ENCODE measurements around the gene FBXW7. TPM values are rescaled to one million over a fixed set of nuclear protein-coding genes. Genes with fewer than 3 reads are reported as not detected.

The FBXW7 gene
- total and polyA plus RNA-seq, 2 of the 8 experiments (the other 6 are each of a cell fraction or from before 2014, with no cell fraction given): 6.0 to 26.7 TPM

DNA sequence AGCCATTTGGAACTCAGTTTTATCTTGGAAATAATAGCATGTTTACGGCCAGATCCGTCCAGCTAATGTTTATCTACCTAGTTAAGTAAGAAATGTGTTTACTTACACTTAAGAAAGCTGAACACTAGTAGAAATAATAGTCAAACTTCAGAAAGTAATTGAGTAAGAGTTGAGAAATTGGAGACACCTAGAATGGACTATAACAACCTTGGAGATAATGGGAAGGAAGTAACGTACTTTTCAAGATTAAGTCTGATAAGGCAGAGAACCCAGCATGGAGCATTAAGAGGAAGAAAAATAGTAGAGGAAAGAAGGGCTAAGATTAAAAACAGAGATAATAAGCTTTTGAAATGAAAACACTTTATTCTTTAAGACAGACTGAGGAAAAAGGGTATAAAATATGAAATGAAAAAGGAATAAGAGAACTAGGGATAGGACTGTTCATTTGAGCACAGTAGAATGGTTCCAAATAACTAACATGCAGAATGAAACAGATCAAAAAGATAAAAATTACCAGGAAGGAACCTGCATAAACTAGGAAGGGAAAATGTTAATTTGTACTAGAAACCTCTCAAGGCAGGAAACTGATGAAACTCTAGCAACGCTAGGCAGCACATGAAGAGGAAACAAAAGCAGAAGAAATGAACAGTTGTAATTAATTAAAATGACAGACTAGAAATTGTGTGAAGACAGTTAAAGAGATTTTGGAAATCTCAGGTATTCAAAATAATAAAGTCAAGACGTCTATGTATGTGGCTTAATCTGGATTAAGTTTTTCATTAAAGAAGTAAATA, 71.7 kb downstream of the FBXW7 start:
- Histone ChIP-seq H3K18ac (ENCODE audit: extremely low read depth, low read length) (no peak overlapping the region), H4K5ac (ENCODE audit: insufficient read length, low read depth, low read length) (no peak overlapping the region), H2BK12ac (ENCODE audit: low read depth, low read length) (no peak overlapping the region), H3K4me3 (ENCODE audit: extremely low read depth in 1 of 4, insufficient read depth in 2 of 4, low read depth in 3 of 4, low read length in 4 of 4) (no peak overlapping the region), H3K23ac (ENCODE audit: insufficient read length) (no peak overlapping the region), H2AK5ac (ENCODE audit: low read depth, low read length) (no peak overlapping the region), H3K79me1 (ENCODE audit: low read depth, low read length) (no peaks in the 10 kb centered on the region), H3K56ac (replicated peaks; ENCODE audit: insufficient read length, low read depth, low read length) (no peak overlapping the region), H3K27ac (ENCODE audit: low read depth, low read length) (no peak overlapping the region), H3K9ac (replicated peaks in 1 of 4; ENCODE audit: extremely low read depth in 1 of 4, low read depth in 3 of 4, low read length in 3 of 4) (no peak overlapping the region), H3K79me2 (ENCODE audit: control insufficient read depth in 1 of 2, insufficient read depth in 2 of 2, low read length in 2 of 2) (peaks cover 0 to 50% of the 10 kb centered on the region in 2 experiments; a peak in 3 of 4 replicates), H3K4me2 (ENCODE audit: insufficient read depth in 1 of 2, low read depth in 2 of 2, low read length in 2 of 2) (no peak overlapping the region), H4K20me1 (replicated peaks in 1 of 2; ENCODE audit: control insufficient read depth in 1 of 2, insufficient read depth in 2 of 2, low read length in 2 of 2) (no peaks in the 10 kb centered on the region), H3K4ac (replicated peaks; ENCODE audit: insufficient read length, low read depth, low read length) (no peak overlapping the region), H4K8ac (ENCODE audit: extremely low read depth, insufficient read depth, low read length) (no peak overlapping the region), H3K23me2 (ENCODE audit: low read depth, low read length) (no peaks in the 10 kb centered on the region), H3K9me3 (ENCODE audit: insufficient read depth in 2 of 2, low read depth in 1 of 2, low read length in 1 of 2) (no peaks in the 10 kb centered on the region), H3K14ac (ENCODE audit: insufficient read length) (no peak overlapping the region), H2BK20ac (ENCODE audit: low read length) (no peak overlapping the region), H4K91ac (replicated peaks; ENCODE audit: insufficient read length, low read length) (no peak overlapping the region), H3K4me1 (replicated peaks in 1 of 4; ENCODE audit: control insufficient read depth in 3 of 4, insufficient read depth in 4 of 4, low read length in 3 of 4) (peaks cover 0 to 5% (median 0%) of the 10 kb centered on the region in 4 experiments; a peak in 1 of 7 replicates), H2BK5ac (ENCODE audit: low read depth, low read length) (no peak overlapping the region), H2BK15ac (ENCODE audit: low read length) (no peak overlapping the region), H3K36me3 (ENCODE audit: control insufficient read depth in 2 of 4, insufficient read depth in 4 of 4, low read length in 3 of 4) (no peaks in the 10 kb centered on the region), H2BK120ac (replicated peaks; ENCODE audit: low read depth, low read length) (no peak overlapping the region), H3K27me3 (replicated peaks in 1 of 4; ENCODE audit: control insufficient read depth in 3 of 4, extremely low read depth in 1 of 4, insufficient read depth in 3 of 4, low read length in 3 of 4) (no peaks in the 10 kb centered on the region), H2AFZ (ENCODE audit: low read length) (no peak overlapping the region)
- ChIA-PET POLR2A (ENCODE audit: partially characterized antibody) (no interaction called here), CTCF (ENCODE audit: partially characterized antibody) (interaction anchor here (0.9 to 1.2 kb wide), 2 partner anchors 14 to 37 kb away, joined by 3 to 4 read pairs; no protein-coding TSS in a partner anchor)
- 85% methylated on average over 5 of the region's 5 CpGs; no CpG with 5 or more reads in 1 of the 2 experiments for WGBS, 2 experiments (ENCODE audit: extremely low coverage in 1 of 2, insufficient coverage in 1 of 2, insufficient read length in 1 of 2, insufficient replicate concordance in 2 of 2, low coverage in 1 of 2, low lambda C conversion rate in 2 of 2, missing lambda C conversion rate in 1 of 2)
- FAIRE-seq: no peak
- DNase-seq (ENCODE audit: low read depth in 1 of 2, low spot score in 2 of 2): no peak
- TF ChIP-seq SIRT6 (IDR thresholded peaks at IDR 0.05; ENCODE audit: low read length): no peak
- TF ChIP-seq EP300 (IDR thresholded peaks at IDR 0.05; ENCODE audit: borderline replicate concordance in 1 of 2, low read depth in 2 of 2, low read length in 2 of 2): no peak
- no peak for TF ChIP-seq KDM4A (IDR thresholded peaks at IDR 0.05; ENCODE audit: low read depth, low read length, severe bottlenecking)
- TF ChIP-seq, protein P1, sequence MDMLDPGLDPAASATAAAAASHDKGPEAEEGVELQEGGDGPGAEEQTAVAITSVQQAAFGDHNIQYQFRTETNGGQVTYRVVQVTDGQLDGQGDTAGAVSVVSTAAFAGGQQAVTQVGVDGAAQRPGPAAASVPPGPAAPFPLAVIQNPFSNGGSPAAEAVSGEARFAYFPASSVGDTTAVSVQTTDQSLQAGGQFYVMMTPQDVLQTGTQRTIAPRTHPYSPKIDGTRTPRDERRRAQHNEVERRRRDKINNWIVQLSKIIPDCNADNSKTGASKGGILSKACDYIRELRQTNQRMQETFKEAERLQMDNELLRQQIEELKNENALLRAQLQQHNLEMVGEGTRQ (IDR thresholded peaks at IDR 0.05; ENCODE audit: low read length): no peak
- no peak for TF ChIP-seq TCF12 (IDR thresholded peaks at IDR 0.05; ENCODE audit: low read depth, low read length)
- TF ChIP-seq YY1 (IDR thresholded peaks at IDR 0.05; ENCODE audit: low read depth, low read length): no peak
- TF ChIP-seq TAF7 (optimal IDR thresholded peaks at IDR 0.05; ENCODE audit: borderline replicate concordance, low read depth, low read length): no peak
- no peak for TF ChIP-seq CREB1 (IDR thresholded peaks at IDR 0.05)
- no peak for TF ChIP-seq NANOG (IDR thresholded peaks at IDR 0.05; ENCODE audit: insufficient read depth, low read depth, low read length, poor library complexity, severe bottlenecking)
- TF ChIP-seq MAFK (IDR thresholded peaks at IDR 0.05; ENCODE audit: low read depth, low read length): no peak
- TF ChIP-seq POLR2A (IDR thresholded peaks at IDR 0.05; ENCODE audit: control extremely low read depth in 1 of 2, low read depth in 2 of 2, low read length in 2 of 2): no peak
- TF ChIP-seq GABPA (IDR thresholded peaks at IDR 0.05; ENCODE audit: borderline replicate concordance, insufficient read depth, low read length): no peak
